GM12873 (cell line): ENCODE results near the gene THADA.

Source experiments
- TF ChIP-seq, protein P1 (sequence below): IDR thresholded peaks from 2 replicates; pipeline ENCODE4 v1.5.1; 2012; ENCODE audit warnings: low read depth, mild to moderate bottlenecking, moderate library complexity, low read length, control low read depth; ENCODE audit not compliant: insufficient read depth; ENCODE audit errors: missing control alignments

The THADA gene

DNA sequence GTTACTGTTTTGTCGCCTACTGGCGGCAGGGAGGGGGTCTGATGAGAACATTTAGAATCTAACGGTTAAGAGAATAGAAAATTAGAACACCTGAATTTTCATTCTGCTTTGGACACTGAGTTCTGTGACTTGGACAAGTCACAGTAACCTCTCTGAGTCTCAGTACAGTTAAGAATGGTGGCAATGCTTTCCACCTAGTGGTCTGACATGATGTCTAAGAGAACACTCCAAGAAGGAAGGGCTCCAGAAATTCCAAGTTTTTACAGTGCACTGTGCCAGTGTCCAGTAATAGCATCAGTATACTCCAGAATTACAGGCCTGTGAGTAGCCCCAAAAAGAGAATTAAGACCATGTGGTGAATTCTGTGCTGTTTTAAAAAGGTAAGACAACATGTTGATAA lies 195.3 kb downstream of the THADA start:
- TF ChIP-seq, protein P1, sequence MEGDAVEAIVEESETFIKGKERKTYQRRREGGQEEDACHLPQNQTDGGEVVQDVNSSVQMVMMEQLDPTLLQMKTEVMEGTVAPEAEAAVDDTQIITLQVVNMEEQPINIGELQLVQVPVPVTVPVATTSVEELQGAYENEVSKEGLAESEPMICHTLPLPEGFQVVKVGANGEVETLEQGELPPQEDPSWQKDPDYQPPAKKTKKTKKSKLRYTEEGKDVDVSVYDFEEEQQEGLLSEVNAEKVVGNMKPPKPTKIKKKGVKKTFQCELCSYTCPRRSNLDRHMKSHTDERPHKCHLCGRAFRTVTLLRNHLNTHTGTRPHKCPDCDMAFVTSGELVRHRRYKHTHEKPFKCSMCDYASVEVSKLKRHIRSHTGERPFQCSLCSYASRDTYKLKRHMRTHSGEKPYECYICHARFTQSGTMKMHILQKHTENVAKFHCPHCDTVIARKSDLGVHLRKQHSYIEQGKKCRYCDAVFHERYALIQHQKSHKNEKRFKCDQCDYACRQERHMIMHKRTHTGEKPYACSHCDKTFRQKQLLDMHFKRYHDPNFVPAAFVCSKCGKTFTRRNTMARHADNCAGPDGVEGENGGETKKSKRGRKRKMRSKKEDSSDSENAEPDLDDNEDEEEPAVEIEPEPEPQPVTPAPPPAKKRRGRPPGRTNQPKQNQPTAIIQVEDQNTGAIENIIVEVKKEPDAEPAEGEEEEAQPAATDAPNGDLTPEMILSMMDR: no peak

- TF ChIP-seq, protein P1: no peak
Measured at GRCh38 chr2:43399515-43400264, 196.1 kb downstream of the THADA start.

GRCh38 chr2:43399098-43399497 lies 196.7 kb downstream of the THADA start:
- TF ChIP-seq, protein P1: no peak

- TF ChIP-seq, protein P1: no peak
Measured at GRCh38 chr2:43397821-43398220, 198.0 kb downstream of the THADA start.

- TF ChIP-seq, protein P1: no peak
Measured at GRCh38 chr2:43397411-43397810, 198.4 kb downstream of the THADA start.

DNA sequence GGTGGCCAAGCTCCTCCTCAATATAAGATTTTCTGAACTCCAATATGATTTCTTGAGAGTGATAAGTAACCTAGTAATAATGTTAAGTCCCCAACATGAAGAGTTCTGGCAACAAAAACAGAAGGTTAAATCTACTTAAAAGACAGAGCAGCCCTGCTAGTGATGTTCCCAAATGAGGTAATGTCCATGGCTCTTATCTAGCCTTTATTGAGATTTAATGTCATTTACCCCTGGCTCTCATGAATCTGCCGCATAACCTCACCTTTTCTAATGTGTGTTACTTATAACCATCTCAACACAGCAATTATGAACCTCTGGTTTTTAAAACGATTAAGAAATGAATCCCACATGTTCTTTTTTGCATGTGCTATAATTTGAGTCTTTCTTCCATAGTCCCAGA lies 201.9 kb downstream of the THADA start:
- TF ChIP-seq, protein P1: no peak

DNA sequence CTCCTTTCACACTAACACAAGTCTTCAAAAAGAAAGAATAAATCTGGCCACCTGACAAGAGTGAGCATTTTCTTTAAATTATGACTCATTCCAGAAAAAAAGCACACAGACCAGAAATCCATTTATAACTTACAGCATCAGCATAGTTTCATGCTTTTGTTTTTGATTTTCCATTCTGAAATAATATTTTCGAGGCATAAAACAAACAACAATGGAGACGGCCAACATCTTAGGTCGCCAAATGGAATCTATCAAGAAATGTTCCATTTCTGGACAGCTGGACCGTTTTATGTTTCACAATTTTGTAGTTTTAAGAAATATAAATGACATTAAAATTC lies 204.0 kb downstream of the THADA start:
- TF ChIP-seq, protein P1: no peak
